Suprapubic skin (tissue), 4 donors: ENCODE measurements around the gene TAS2R50. TPM values are rescaled to one million over a fixed set of nuclear protein-coding genes. Genes with fewer than 3 reads are reported as not detected.

ENCODE experiments used
- DNase-seq, 2 donors: peaks; one replicate each; pipeline ENCODE4 v3.0.0-alpha.2; 2019; ENCODE audit warnings: low spot score in 2 of 2
- H3K27ac ChIP-seq: fragments of 200-600 bp; sonication (generic); one replicate; pipeline ENCODE4 v1.5.1; 2019
- H3K27me3 ChIP-seq: fragments of 200-600 bp; sonication (generic); one replicate; pipeline ENCODE4 v1.5.1; 2019
- H3K36me3 ChIP-seq: fragments of 200-600 bp; sonication (generic); one replicate; pipeline ENCODE4 v1.5.1; 2019
- H3K4me1 ChIP-seq: fragments of 200-600 bp; sonication (generic); one replicate; pipeline ENCODE4 v1.5.1; 2019
- H3K4me3 ChIP-seq: fragments of 200-600 bp; sonication (generic); one replicate; pipeline ENCODE4 v1.5.1; 2019; ENCODE audit warnings: mild to moderate bottlenecking
- H3K9me3 ChIP-seq: fragments of 200-600 bp; sonication (generic); one replicate; pipeline ENCODE4 v1.5.1; 2019
- EP300 ChIP-seq: sonication (generic); formaldehyde crosslinking; IDR thresholded peaks from one replicate; pipeline ENCODE4 v1.6.1; 2017; ENCODE audit warnings: antibody characterized with exemption
- POLR2A ChIP-seq, 2 donors: fragments of 450-650 bp; IDR thresholded peaks; one replicate each; pipeline ENCODE4 v1.6.1; 2017; ENCODE audit warnings: antibody characterized with exemption in 2 of 2, mild to moderate bottlenecking in 2 of 2, moderate library complexity in 2 of 2
- POLR2AphosphoS5 ChIP-seq, 3 donors: sonication (generic); formaldehyde crosslinking; IDR thresholded peaks; one replicate each; pipeline ENCODE4 v1.6.1; 2017; ENCODE audit warnings: antibody characterized with exemption in 3 of 3
- WGBS: methylation state at CpG from one replicate; pipeline ENCODE4 v1.1.5; 2018; 5-methylcytosine and 5-hydroxymethylcytosine counted together
- total RNA-seq, 4 donors: library from RNA; depleted of rRNA; stranded (reverse); fragments of >200 nt; gene quantifications; one replicate each; pipeline ENCODE4 v1.1.0, GENCODE V29; 2016
- TF ChIP-seq, protein P1 (sequence below), 2 donors: fragments of 200-600 bp in 1 of 2; fragments of 450-650 bp in 1 of 2; sonication (generic) in 1 of 2; IDR thresholded peaks; one replicate each; pipeline ENCODE4 v1.5.1; 2016 to 2019; ENCODE audit warnings: antibody characterized with exemption in 2 of 2, mild to moderate bottlenecking in 1 of 2, moderate library complexity in 1 of 2

The TAS2R50 gene
- total RNA-seq, 4 donors from 2014 or later = 0.89 to 4.8 TPM; not detected in 2

DNA sequence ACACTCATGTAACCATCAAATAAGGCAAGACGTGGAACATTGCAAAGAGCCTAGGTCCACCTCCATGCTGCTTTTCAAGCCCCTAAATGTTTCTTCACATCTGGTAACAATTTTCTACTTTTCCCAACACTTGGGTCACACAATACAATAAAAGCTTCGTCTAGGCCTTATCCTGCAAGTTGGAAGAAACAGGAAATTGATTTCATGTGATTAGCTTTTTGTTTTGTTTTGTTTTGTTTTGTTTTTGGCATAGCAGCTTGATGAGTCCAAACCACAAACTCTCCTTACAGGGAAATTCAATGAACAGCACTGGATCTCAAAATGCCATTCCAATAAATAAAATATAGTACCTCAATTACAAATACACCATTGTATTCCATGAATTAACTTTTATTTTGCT is 19.3 kb downstream of the TAS2R50 start:
- Histone ChIP-seq H3K27me3 (no peaks in the 10 kb centered on the region), H3K36me3 (no peaks in the 10 kb centered on the region), H3K4me1 (peaks cover 12% of the 10 kb centered on the region), H3K4me3 (no peak overlapping the region), H3K9me3 (no peaks in the 10 kb centered on the region), H3K27ac (no peak overlapping the region)
- DNase-seq = no peak
- 43% methylated on average over 2 of the region's 2 CpGs for WGBS
- TF ChIP-seq, protein P1, sequence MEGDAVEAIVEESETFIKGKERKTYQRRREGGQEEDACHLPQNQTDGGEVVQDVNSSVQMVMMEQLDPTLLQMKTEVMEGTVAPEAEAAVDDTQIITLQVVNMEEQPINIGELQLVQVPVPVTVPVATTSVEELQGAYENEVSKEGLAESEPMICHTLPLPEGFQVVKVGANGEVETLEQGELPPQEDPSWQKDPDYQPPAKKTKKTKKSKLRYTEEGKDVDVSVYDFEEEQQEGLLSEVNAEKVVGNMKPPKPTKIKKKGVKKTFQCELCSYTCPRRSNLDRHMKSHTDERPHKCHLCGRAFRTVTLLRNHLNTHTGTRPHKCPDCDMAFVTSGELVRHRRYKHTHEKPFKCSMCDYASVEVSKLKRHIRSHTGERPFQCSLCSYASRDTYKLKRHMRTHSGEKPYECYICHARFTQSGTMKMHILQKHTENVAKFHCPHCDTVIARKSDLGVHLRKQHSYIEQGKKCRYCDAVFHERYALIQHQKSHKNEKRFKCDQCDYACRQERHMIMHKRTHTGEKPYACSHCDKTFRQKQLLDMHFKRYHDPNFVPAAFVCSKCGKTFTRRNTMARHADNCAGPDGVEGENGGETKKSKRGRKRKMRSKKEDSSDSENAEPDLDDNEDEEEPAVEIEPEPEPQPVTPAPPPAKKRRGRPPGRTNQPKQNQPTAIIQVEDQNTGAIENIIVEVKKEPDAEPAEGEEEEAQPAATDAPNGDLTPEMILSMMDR (IDR thresholded peaks at IDR 0.05) = no peak
- TF ChIP-seq POLR2A (IDR thresholded peaks at IDR 0.05) = no peak
- no peak for TF ChIP-seq POLR2AphosphoS5 (IDR thresholded peaks at IDR 0.05)
- no peak for TF ChIP-seq EP300

DNA sequence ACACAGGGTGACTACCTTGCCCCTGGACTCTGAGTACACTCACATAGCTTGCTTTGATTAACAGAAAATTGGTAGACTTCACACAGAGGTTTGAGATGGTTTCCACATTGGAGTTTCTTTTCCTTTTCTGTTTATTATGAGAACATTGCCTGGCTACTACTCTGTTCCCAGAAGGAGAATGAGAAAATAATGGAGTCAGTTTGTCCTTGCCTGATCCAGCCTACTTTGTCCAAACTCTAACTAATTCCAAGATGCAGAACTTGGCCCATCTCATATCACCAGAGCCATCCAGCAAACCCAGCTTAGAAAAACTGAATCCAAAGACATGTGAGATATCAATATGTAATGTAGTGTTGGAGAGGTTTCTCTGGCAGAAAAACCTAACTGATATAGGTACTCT is 20.4 kb downstream of the TAS2R50 start:
- DNase-seq = no peak
- Histone ChIP-seq H3K27ac (no peak overlapping the region), H3K9me3 (no peaks in the 10 kb centered on the region), H3K4me1 (peaks cover 12% of the 10 kb centered on the region), H3K27me3 (no peaks in the 10 kb centered on the region), H3K36me3 (no peaks in the 10 kb centered on the region), H3K4me3 (no peak overlapping the region)
- no peak for TF ChIP-seq EP300
- TF ChIP-seq POLR2A (IDR thresholded peaks at IDR 0.05) = no peak
- TF ChIP-seq POLR2AphosphoS5 (IDR thresholded peaks at IDR 0.05) = no peak
- TF ChIP-seq, protein P1 (IDR thresholded peaks at IDR 0.05) = no peak

GRCh38 chr12:10965476-10965875 is 21.2 kb downstream of the TAS2R50 start:
- no peak for TF ChIP-seq POLR2AphosphoS5 (IDR thresholded peaks at IDR 0.05)
- no peak for TF ChIP-seq POLR2A (IDR thresholded peaks at IDR 0.05)
- TF ChIP-seq, protein P1 (IDR thresholded peaks at IDR 0.05) = no peak
- TF ChIP-seq EP300 = no peak
- Histone ChIP-seq H3K36me3 (no peaks in the 10 kb centered on the region), H3K27me3 (no peaks in the 10 kb centered on the region), H3K27ac (no peak overlapping the region), H3K4me3 (no peak overlapping the region), H3K9me3 (no peaks in the 10 kb centered on the region), H3K4me1 (peaks cover 12% of the 10 kb centered on the region)
- DNase-seq = no peak
- WGBS = 61% methylated on average over 1 of the region's 1 CpG

DNA sequence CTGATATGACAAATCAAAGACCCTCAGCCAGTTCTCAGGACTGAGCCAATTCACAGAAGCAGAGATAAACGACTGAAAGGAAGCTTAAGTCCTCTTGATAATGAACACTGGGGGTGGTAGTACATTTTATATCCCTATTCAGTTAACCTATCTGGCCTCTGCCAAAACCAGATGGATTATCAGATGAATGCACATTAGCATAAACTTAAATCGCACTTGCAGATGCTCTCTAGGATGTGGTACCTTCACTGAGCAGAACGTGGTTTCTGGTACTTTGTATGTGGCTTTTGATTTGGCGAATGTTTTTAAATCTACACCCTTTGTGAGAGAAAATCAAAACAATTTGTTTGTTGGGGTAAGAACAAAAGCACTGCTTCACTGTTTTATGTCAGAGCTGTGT is 26.5 kb downstream of the TAS2R50 start:
- H3K4me3 ChIP-seq = no peak overlapping the region
- H3K27ac ChIP-seq = no peak overlapping the region
- no peak for TF ChIP-seq POLR2AphosphoS5 (IDR thresholded peaks at IDR 0.05)
- TF ChIP-seq EP300 = no peak
- TF ChIP-seq POLR2A (IDR thresholded peaks at IDR 0.05) = no peak
- TF ChIP-seq, protein P1 (IDR thresholded peaks at IDR 0.05) = no peak
- H3K9me3 ChIP-seq = peaks cover 4% of the 10 kb centered on the region
- H3K4me1 ChIP-seq = no peaks in the 10 kb centered on the region
- no peak for DNase-seq
- H3K36me3 ChIP-seq = no peaks in the 10 kb centered on the region
- no peaks in the 10 kb centered on the region for H3K27me3 ChIP-seq
- WGBS = 65% methylated on average over 4 of the region's 4 CpGs

GRCh38 chr12:10959804-10960203 is 26.9 kb downstream of the TAS2R50 start:
- TF ChIP-seq, protein P1 (IDR thresholded peaks at IDR 0.05) = no peak
- H3K27ac ChIP-seq = no peak overlapping the region
- H3K4me1 ChIP-seq = no peaks in the 10 kb centered on the region
- H3K9me3 ChIP-seq = peaks cover 6% of the 10 kb centered on the region
- H3K27me3 ChIP-seq = no peaks in the 10 kb centered on the region
- no peak overlapping the region for H3K4me3 ChIP-seq
- no peaks in the 10 kb centered on the region for H3K36me3 ChIP-seq
- no peak for DNase-seq
- WGBS = 80% methylated on average over 2 of the region's 2 CpGs
